C4-2B (cell line): Measurements from ENCODE around the gene BOLL.
"Not testable (repeated sequence)": the region's sequence is repeated elsewhere in the genome, so short reads cannot be mapped to it uniquely, and the experiment has no call there.

Source experiments
- CTCF ChIP-seq: fragments of 450-650 bp; conservative IDR thresholded peaks from 2 replicates; pipeline ENCODE4 v1.5.1; 2017; ENCODE audit warnings: mild to moderate bottlenecking
- ZFX ChIP-seq: fragments of 450-650 bp; IDR thresholded peaks from 2 replicates; pipeline ENCODE4 v1.6.1; 2017

GRCh38 chr2:197695971-197696370 is 89.1 kb downstream of the BOLL start:
- not testable (repeated sequence) for TF ChIP-seq CTCF, ZFX
